Measurements from ENCODE around the gene NUDT5. TPM values are rescaled to one million over a fixed set of nuclear protein-coding genes. Genes with fewer than 3 reads are reported as not detected.
A peak's percentile ranks its signal among the peaks of the same experiment; 100 is the strongest.

NUDT5 gene
- total RNA-seq, 2 experiments from 2014 or later, result 99.9 to 108 TPM

DNA sequence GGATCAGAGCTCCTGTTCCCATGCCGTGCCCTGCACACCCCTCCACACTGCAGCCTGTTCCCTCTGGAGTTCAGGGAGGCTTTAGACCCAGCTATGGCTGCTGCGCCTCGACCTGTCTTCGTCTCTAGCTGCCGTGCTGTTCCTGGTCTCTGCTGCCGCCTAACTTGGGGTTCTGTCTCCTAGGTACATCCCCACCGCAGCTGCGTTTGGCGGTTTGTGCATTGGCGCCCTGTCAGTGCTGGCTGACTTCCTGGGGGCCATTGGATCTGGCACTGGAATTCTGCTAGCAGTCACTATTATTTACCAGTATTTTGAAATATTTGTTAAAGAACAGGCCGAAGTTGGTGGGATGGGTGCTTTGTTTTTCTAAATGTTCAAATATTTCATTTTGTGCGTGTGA is 31.6 kb downstream of the NUDT5 start:
- peaks cover 2% of the 10 kb centered on the region for H3K4me1 Mint-ChIP-seq
- no peak overlapping the region for H3K27ac Mint-ChIP-seq
- H3K27me3 Mint-ChIP-seq, result no peaks in the 10 kb centered on the region
- H3K4me3 Mint-ChIP-seq, result no peak overlapping the region
- no peak for ATAC-seq
- intact Hi-C loops (cut with DNase I, micrococcal nuclease), result no loop called here
- ChIA-PET POLR2A (no interaction called here), CTCF (interaction anchor here (0.5 kb wide), 1 partner anchor 39 kb away, joined by 3 read pairs; no protein-coding TSS in a partner anchor)
- DNase-seq, result no peak
- H3K36me3 Mint-ChIP-seq (ENCODE audit: low read depth), result peaks cover 55% of the 10 kb centered on the region
- no peaks in the 10 kb centered on the region for H3K9me3 Mint-ChIP-seq (ENCODE audit: low read depth)

DNA sequence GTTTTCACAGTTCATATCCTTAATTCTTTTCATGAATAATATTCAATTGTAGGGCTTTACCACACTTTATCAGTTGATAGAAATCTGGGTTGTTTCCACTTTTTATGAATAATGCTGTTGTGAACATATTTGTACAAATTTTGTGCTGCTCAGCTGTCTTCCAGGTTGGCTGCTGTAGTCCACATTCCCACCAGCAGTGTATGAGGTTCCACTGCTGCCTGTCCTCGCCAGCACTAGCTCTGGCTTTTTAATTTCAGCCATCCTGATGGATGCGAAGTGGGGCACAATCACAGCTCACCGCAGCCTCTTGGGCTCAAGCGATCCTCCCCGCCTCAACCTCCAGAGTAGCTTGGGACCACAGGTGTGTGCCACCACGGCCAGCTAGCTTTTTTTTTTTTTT is 32.8 kb downstream of the NUDT5 start:
- POLR2A ChIA-PET, result no interaction called here
- Mint-ChIP-seq H3K27me3 (no peaks in the 10 kb centered on the region), H3K9me3 (ENCODE audit: low read depth) (no peaks in the 10 kb centered on the region), H3K4me3 (no peak overlapping the region), H3K27ac (no peak overlapping the region), H3K4me1 (peaks cover 2% of the 10 kb centered on the region), H3K36me3 (ENCODE audit: low read depth) (peaks cover 55% of the 10 kb centered on the region)
- intact Hi-C loops (cut with DNase I, micrococcal nuclease), result no loop called here
- DNase-seq, result no peak
- CTCF ChIA-PET, result interaction anchor here (1.1 kb wide), 1 partner anchor 176 kb away, joined by 3 read pairs; no protein-coding TSS in a partner anchor
- ATAC-seq, result no peak

DNA sequence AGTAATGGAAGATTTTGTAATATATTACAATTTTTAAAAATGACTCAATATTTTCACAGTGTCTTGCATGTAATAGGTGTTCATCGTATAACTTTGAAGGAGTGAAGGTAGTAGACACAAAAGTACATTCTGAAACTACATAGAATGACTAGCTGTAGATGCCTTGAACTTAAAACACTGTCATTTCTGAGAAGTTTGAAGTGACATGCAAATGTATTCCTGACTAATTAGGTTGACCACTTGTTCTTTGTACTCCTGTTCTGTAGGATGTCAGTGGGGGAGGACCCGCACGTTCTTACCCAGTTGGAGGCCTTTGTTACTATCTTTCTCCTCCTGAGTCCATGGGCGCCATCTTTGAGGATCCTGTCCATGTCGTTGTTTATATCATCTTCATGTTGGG is 35.0 kb downstream of the NUDT5 start:
- intact Hi-C loops (cut with DNase I, micrococcal nuclease), result no loop called here
- Mint-ChIP-seq H3K36me3 (ENCODE audit: low read depth) (peaks cover 47% of the 10 kb centered on the region), H3K27ac (no peak overlapping the region), H3K27me3 (no peaks in the 10 kb centered on the region), H3K9me3 (ENCODE audit: low read depth) (no peaks in the 10 kb centered on the region), H3K4me3 (no peak overlapping the region), H3K4me1 (peaks cover 2% of the 10 kb centered on the region)
- POLR2A ChIA-PET, result no interaction called here
- CTCF ChIA-PET, result no interaction called here
- DNase-seq, result no peak
- peak; percentile 55 for ATAC-seq

DNA sequence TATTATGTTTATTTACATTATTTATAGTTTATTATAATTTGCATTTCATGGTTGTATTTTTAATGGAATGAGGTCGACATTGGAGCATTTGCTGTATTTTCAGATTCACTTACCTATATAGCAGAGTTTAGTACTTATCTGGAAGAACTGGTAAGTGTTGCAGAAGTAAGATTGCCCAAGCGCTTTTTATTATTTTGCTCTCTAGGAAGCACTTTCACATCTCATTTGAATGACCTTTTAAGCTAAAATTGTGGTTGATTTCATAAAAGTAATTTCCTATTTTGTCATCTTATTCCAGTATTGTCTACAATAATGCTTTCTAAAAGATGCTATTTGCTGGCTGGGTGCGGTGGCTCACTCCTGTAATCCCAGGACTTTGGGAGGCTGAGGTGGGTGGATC is 37.6 kb downstream of the NUDT5 start:
- ChIA-PET CTCF (interaction anchor here (0.6 kb wide), 1 partner anchor 12 kb away, joined by 4 read pairs; no protein-coding TSS in a partner anchor), POLR2A (no interaction called here)
- H3K36me3 Mint-ChIP-seq (ENCODE audit: low read depth), result peaks cover 40% of the 10 kb centered on the region
- no peaks in the 10 kb centered on the region for H3K27me3 Mint-ChIP-seq
- no peak overlapping the region for H3K27ac Mint-ChIP-seq
- intact Hi-C loops (cut with DNase I, micrococcal nuclease), result no loop called here
- H3K4me1 Mint-ChIP-seq, result peaks cover 2% of the 10 kb centered on the region
- no peaks in the 10 kb centered on the region for H3K9me3 Mint-ChIP-seq (ENCODE audit: low read depth)
- ATAC-seq (no peak), DNase-seq (no peak)
- no peak overlapping the region for H3K4me3 Mint-ChIP-seq

DNA sequence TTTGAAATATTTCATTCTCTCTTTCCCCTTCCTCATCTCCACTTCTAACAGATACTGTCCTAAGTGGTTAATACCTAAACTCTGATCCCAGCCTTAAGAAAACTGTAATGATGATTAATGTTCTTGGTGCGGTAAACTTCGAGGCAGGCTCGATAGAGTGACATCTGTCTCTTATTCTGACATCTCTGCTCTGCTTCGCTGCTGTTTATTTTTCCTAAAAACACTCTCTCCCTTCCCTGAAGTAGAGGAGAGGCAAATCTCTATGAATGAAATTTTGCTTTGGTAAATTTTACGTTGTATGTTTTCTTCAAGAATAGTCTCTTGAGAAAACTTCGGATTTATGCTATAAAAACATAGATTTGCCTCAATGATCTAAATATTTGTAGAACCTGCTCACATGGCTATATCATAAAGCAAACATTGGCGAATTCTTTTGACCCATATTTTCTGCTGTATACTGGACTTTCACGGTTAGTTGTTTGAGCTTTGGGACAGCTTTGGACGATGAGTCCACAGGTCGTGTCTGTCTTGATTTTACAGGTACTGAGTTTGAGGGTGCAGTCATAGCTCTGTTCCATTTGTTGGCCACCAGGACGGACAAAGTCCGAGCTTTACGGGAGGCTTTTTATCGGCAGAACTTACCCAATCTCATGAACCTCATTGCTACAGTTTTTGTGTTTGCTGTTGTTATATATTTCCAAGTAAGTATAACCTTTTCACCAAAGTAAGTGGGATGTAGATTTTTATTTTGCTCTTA is 39.1 kb downstream of the NUDT5 start:
- POLR2A ChIA-PET, result no interaction called here
- CTCF ChIA-PET, result interaction anchor here (0.6 kb wide), 1 partner anchor 396 kb away, joined by 6 read pairs; no protein-coding TSS in a partner anchor

DNA sequence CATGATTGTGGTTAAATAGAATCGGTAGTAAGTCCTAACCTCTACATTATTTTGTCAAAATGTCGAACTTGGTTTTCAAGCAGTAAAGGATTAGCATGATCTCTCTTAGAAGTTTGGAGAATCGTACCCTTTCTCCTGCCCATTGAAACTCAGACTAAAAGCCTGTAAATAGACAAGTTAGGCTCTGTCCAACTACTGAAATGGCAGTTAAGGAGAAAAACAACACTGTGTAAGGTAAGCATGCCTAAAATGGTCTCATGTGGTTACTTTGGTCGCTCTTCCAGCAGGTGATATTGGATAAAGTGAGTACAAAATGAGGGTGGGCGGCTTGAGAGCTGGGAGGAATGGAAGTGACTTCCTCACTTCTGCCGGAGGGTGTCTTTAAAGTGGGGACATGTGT is 41.2 kb downstream of the NUDT5 start:
- Mint-ChIP-seq H3K4me3 (no peak overlapping the region), H3K27ac (no peak overlapping the region)

More for the DNA sequence above, 39.1 kb downstream of the NUDT5 start:
- DNase-seq, result no peak
- ATAC-seq, result no peak
- peaks cover 29% of the 10 kb centered on the region for H3K36me3 Mint-ChIP-seq (ENCODE audit: low read depth)
- intact Hi-C loops (cut with DNase I, micrococcal nuclease), result no loop called here
- no peaks in the 10 kb centered on the region for H3K27me3 Mint-ChIP-seq
- H3K4me1 Mint-ChIP-seq, result peaks cover 2% of the 10 kb centered on the region
- no peak overlapping the region for H3K4me3 Mint-ChIP-seq
- H3K27ac Mint-ChIP-seq, result no peak overlapping the region
- H3K9me3 Mint-ChIP-seq (ENCODE audit: low read depth), result no peaks in the 10 kb centered on the region

DNA sequence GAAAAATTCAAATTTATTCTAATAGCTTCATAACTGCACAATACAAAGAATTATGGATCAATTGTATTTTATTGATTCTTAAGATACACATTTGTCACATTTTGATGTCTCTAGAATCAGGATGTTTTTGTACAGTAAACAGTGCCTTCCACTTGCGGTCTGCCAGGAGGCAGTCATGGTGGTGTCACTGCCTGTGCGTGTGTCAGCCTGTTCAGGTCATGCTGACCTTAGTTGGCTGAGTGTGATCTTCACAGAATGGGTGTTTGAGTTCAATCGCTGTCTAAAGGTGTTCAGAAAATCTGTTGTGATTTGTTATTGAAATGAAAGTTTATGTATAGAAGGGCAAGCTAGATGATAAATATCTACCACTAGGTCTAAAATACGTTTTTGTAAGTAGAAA is 45.5 kb downstream of the NUDT5 start:
- POLR2A ChIA-PET, result no interaction called here
- Mint-ChIP-seq H3K27ac (no peak overlapping the region), H3K36me3 (ENCODE audit: low read depth) (peaks cover 25% of the 10 kb centered on the region), H3K4me3 (no peak overlapping the region), H3K27me3 (no peaks in the 10 kb centered on the region), H3K9me3 (ENCODE audit: low read depth) (no peaks in the 10 kb centered on the region), H3K4me1 (no peaks in the 10 kb centered on the region)
- ATAC-seq (no peak), DNase-seq (no peak)
- intact Hi-C loops (cut with DNase I, micrococcal nuclease), result no loop called here
- CTCF ChIA-PET, result interaction anchor here (0.8 to 1.3 kb wide), 3 partner anchors 12 to 65 kb away, joined by 3 to 5 read pairs (median 4); no protein-coding TSS in a partner anchor

More for the DNA sequence above, 41.2 kb downstream of the NUDT5 start:
- POLR2A ChIA-PET, result no interaction called here
- Mint-ChIP-seq H3K9me3 (ENCODE audit: low read depth) (no peaks in the 10 kb centered on the region), H3K36me3 (ENCODE audit: low read depth) (peaks cover 29% of the 10 kb centered on the region), H3K27me3 (no peaks in the 10 kb centered on the region), H3K4me1 (no peaks in the 10 kb centered on the region)
- no peak for DNase-seq
- intact Hi-C loops (cut with DNase I, micrococcal nuclease), result no loop called here
- CTCF ChIA-PET, result no interaction called here
- ATAC-seq, result no peak

DNA sequence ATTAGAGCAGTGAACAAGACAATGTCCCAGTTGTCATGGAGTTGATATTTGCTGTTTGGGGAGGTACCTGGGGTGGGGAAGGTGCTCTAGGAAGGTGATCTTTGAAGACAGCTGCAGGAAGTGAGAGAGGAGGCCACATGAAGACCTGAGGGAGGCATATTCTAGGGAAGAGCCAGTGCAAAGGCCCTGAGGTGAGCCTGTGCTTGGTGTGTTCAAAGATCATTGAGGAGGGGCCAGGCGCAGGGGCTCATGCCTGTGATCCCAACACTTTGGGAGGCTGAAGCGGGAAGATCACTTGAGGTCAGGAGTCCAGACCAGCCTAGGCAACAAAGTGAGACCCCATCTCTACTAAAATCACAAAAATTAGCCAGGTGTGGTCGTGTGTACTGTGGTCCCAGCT is 51.2 kb downstream of the NUDT5 start:
- no peak overlapping the region for H3K27ac Mint-ChIP-seq
- CTCF ChIA-PET, result no interaction called here
- POLR2A ChIA-PET, result no interaction called here
- DNase-seq (no peak), ATAC-seq (no peak)
- no peaks in the 10 kb centered on the region for H3K27me3 Mint-ChIP-seq
- H3K4me3 Mint-ChIP-seq, result no peak overlapping the region
- peaks cover 27% of the 10 kb centered on the region for H3K36me3 Mint-ChIP-seq (ENCODE audit: low read depth)
- no peaks in the 10 kb centered on the region for H3K4me1 Mint-ChIP-seq
- intact Hi-C loops (cut with DNase I, micrococcal nuclease), result no loop called here
- no peaks in the 10 kb centered on the region for H3K9me3 Mint-ChIP-seq (ENCODE audit: low read depth)

DNA sequence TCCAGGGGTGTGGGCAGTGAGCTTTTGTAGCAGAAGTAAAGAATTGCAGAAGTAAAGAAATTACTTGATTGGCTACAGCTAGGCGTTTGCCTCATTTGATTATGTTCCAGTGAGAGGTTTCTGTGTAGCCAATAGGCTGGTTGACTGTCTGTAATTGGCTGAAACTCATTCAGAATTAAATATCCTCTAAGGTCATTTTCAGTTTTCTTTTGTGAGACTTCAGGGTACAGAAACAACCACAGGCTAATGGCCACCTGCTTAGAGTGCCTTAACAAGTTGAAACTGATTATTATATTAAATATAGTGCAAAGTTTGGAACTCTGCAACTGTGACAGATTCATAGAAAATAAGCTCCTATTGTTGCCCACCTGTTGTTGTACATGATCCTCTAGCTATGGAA is 55.7 kb downstream of the NUDT5 start:
- ChIA-PET POLR2A (interaction anchor here (0.7 kb wide), 1 partner anchor 9 kb away, joined by 3 read pairs; no protein-coding TSS in a partner anchor), CTCF (interaction anchor here (0.6 to 1.2 kb wide), 4 partner anchors 9 to 263 kb away, joined by 3 read pairs; no protein-coding TSS in a partner anchor)
- ATAC-seq (no peak), DNase-seq (no peak)
- H3K27ac Mint-ChIP-seq, result no peak overlapping the region
- no peaks in the 10 kb centered on the region for H3K27me3 Mint-ChIP-seq
- H3K4me3 Mint-ChIP-seq, result no peak overlapping the region
- peaks cover 36% of the 10 kb centered on the region for H3K36me3 Mint-ChIP-seq (ENCODE audit: low read depth)
- intact Hi-C loops (cut with DNase I, micrococcal nuclease), result no loop called here
- H3K4me1 Mint-ChIP-seq, result no peaks in the 10 kb centered on the region
- no peaks in the 10 kb centered on the region for H3K9me3 Mint-ChIP-seq (ENCODE audit: low read depth)

DNA sequence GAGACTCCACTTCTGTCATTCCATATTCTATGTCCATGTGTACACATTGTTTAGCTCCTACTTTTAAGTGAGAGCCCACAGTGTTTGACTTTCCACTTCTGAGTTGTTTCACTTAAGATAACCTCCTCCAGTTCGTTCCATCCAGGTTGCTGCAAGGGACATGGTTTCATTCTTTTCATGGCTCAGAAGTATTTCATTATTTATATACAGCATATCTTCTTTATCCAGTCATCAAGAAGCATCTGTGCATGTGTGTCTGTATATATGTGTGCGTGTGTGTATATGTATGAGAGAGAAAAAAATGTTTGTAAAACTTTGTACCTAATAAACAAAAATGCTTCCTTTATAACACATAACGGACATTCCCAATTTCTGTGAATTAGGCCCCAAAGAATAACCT is 60.1 kb downstream of the NUDT5 start:
- POLR2A ChIA-PET, result interaction anchor here (0.6 kb wide), 1 partner anchor 123 kb away, joined by 5 read pairs; no protein-coding TSS in a partner anchor

DNA sequence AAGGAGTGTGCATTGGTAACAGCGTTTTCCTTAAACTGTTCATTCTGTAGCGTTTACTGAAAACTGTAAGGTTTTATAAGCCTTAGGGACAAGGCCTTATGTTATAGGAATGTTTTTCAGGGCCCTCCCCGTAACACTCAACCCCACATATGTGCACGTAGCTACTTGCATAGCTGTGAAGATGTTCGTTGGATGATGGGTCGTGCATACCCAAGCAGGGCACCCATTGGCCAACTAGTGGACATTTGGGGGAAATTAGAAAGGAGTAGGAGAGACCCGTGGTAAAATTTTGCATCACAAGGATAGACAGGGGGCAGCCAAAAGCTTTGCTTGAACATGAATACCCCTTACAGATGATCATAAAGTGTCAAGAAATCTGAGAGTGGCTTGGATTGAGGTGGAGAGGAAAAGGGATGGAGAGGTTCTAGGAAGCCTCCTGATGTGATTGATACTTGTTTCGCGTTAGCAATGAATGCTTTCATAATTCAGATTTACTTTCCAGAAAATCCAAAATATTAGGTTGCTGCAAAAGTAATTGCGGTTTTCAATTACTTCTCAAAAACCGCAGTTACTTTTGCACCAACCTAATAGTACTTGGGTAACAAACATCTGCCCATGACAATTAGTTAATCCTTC is 65.3 kb downstream of the NUDT5 start:
- Mint-ChIP-seq H3K27me3 (no peaks in the 10 kb centered on the region), H3K36me3 (ENCODE audit: low read depth) (peaks cover 16% of the 10 kb centered on the region), H3K27ac (peak overlapping the region; percentile 74), H3K4me3 (peak overlapping the region; percentile 81), H3K4me1 (peaks cover 17% of the 10 kb centered on the region), H3K9me3 (ENCODE audit: low read depth) (no peaks in the 10 kb centered on the region)
- peak; percentile 53 for DNase-seq
- POLR2A ChIA-PET, result no interaction called here
- CTCF ChIA-PET, result interaction anchor here (0.8 to 1.6 kb wide), 5 partner anchors 10 to 89 kb away, joined by 3 to 6 read pairs (median 3); partner anchors contain the start of genes CDC123 and NUDT5
- intact Hi-C loops (cut with DNase I, micrococcal nuclease), result no loop called here
- peak; percentile 29 for ATAC-seq

More for the DNA sequence above, 60.1 kb downstream of the NUDT5 start:
- CTCF ChIA-PET, result interaction anchor here (0.6 to 1.6 kb wide), 2 partner anchors 15 to 1048 kb away, joined by 3 read pairs; no protein-coding TSS in a partner anchor
- intact Hi-C loops (cut with DNase I, micrococcal nuclease), result no loop called here
- Mint-ChIP-seq H3K36me3 (ENCODE audit: low read depth) (peaks cover 27% of the 10 kb centered on the region), H3K4me1 (peaks cover 8% of the 10 kb centered on the region), H3K27ac (no peak overlapping the region), H3K27me3 (no peaks in the 10 kb centered on the region), H3K9me3 (ENCODE audit: low read depth) (no peaks in the 10 kb centered on the region), H3K4me3 (no peak overlapping the region)
- DNase-seq, result no peak
- no peak for ATAC-seq
